GM13977 (cell line): ENCODE data around the gene KIF21A.

Experiments
- DNase-seq: peaks from one replicate; pipeline ENCODE4 v3.0.0; 2012; ENCODE audit warnings: low spot score
- CTCF ChIP-seq: IDR thresholded peaks from 2 replicates; pipeline ENCODE4 v1.5.1; 2012; ENCODE audit warnings: mild to moderate bottlenecking, control low read depth; ENCODE audit not compliant: insufficient read depth; ENCODE audit errors: extremely low read depth, missing control alignments
- in situ Hi-C: fragments of 300-500 bp; cut with MboI; formaldehyde crosslinking; loops from one replicate; pipeline ENCODE4 v1.12.0; 2022; ENCODE audit warnings: low sequenced_read_pairs, low pct_unique_long_range_greater_than_20kb, mixed read lengths, inconsistent platforms; ENCODE audit not compliant: unreplicated experiment

The KIF21A gene

GRCh38 chr12:39332661-39333175 is 110.2 kb downstream of the KIF21A start:
- no peak for TF ChIP-seq CTCF
- in situ Hi-C loops = no loop called here
- no peak for DNase-seq

GRCh38 chr12:39331539-39332261 is 111.2 kb downstream of the KIF21A start:
- in situ Hi-C loops = no loop called here
- DNase-seq = no peak
- no peak for TF ChIP-seq CTCF

GRCh38 chr12:39329876-39330275 is 113.0 kb downstream of the KIF21A start:
- DNase-seq = no peak
- in situ Hi-C loops = no loop called here
- TF ChIP-seq CTCF = no peak

- TF ChIP-seq CTCF = no peak
- in situ Hi-C loops = no loop called here
- no peak for DNase-seq
Measured at GRCh38 chr12:39329018-39329417, 113.9 kb downstream of the KIF21A start.

- in situ Hi-C loops = no loop called here
- TF ChIP-seq CTCF = no peak
- DNase-seq = no peak
Measured at GRCh38 chr12:39327965-39328364, 115.0 kb downstream of the KIF21A start.

- no peak for TF ChIP-seq CTCF
- in situ Hi-C loops = no loop called here
- no peak for DNase-seq
Measured at GRCh38 chr12:39327510-39327909, 115.4 kb downstream of the KIF21A start.

- in situ Hi-C loops = no loop called here
- no peak for DNase-seq
- no peak for TF ChIP-seq CTCF
Measured at GRCh38 chr12:39319180-39319579, 123.7 kb downstream of the KIF21A start.
